ENCODE results near the gene DGCR2.
"Not testable (repeated sequence)": the region's sequence is repeated elsewhere in the genome, so short reads cannot be mapped to it uniquely, and the experiment has no call there.

DGCR2 gene

GRCh38 chr22:19084126-19084525 is 38.1 kb downstream of the DGCR2 start:
- DNase-seq (ENCODE audit: low read depth in 2 of 2, low spot score in 1 of 2), result not testable (repeated sequence)

- DNase-seq (ENCODE audit: low read depth in 2 of 2, low spot score in 1 of 2), result no peak
Observed at GRCh38 chr22:19082793-19083192, 39.4 kb downstream of the DGCR2 start.

- DNase-seq (ENCODE audit: low read depth in 2 of 2, low spot score in 1 of 2), result no peak
Observed at GRCh38 chr22:19082101-19082500, 40.1 kb downstream of the DGCR2 start.

GRCh38 chr22:19081351-19081750 is 40.9 kb downstream of the DGCR2 start:
- no peak for DNase-seq (ENCODE audit: low read depth in 2 of 2, low spot score in 1 of 2)

GRCh38 chr22:19080853-19081252 is 41.4 kb downstream of the DGCR2 start:
- DNase-seq (ENCODE audit: low read depth in 2 of 2, low spot score in 1 of 2), result no peak

- no peak for DNase-seq (ENCODE audit: low read depth in 2 of 2, low spot score in 1 of 2)
Observed at GRCh38 chr22:19079691-19080090, 42.5 kb downstream of the DGCR2 start.

GRCh38 chr22:19075404-19075803 is 46.8 kb downstream of the DGCR2 start:
- DNase-seq (ENCODE audit: low read depth in 2 of 2, low spot score in 1 of 2), result no peak

GRCh38 chr22:19072853-19073252 is 49.4 kb downstream of the DGCR2 start:
- DNase-seq (ENCODE audit: low read depth in 2 of 2, low spot score in 1 of 2), result not testable (repeated sequence)

- no peak for DNase-seq (ENCODE audit: low read depth in 2 of 2, low spot score in 1 of 2)
Observed at GRCh38 chr22:19070397-19071169, 51.6 kb downstream of the DGCR2 start.

- DNase-seq (ENCODE audit: low read depth in 2 of 2, low spot score in 1 of 2), result no peak
Observed at GRCh38 chr22:19069451-19069850, 52.8 kb downstream of the DGCR2 start.

- no peak for DNase-seq (ENCODE audit: low read depth in 2 of 2, low spot score in 1 of 2)
Observed at GRCh38 chr22:19068784-19069271, 53.4 kb downstream of the DGCR2 start.

GRCh38 chr22:19067696-19068348 is 54.4 kb downstream of the DGCR2 start:
- DNase-seq (ENCODE audit: low read depth in 2 of 2, low spot score in 1 of 2), result no peak

- no peak for DNase-seq (ENCODE audit: low read depth in 2 of 2, low spot score in 1 of 2)
Observed at GRCh38 chr22:19066531-19067271, 55.5 kb downstream of the DGCR2 start.

GRCh38 chr22:19065929-19066328 is 56.3 kb downstream of the DGCR2 start:
- no peak for DNase-seq (ENCODE audit: low read depth in 2 of 2, low spot score in 1 of 2)

GRCh38 chr22:19065298-19065859 is 56.8 kb downstream of the DGCR2 start:
- no peak for DNase-seq (ENCODE audit: low read depth in 2 of 2, low spot score in 1 of 2)

- DNase-seq (ENCODE audit: low read depth in 2 of 2, low spot score in 1 of 2), result no peak
Observed at GRCh38 chr22:19064354-19065054, 57.7 kb downstream of the DGCR2 start.

GRCh38 chr22:19063581-19064353 is 58.4 kb downstream of the DGCR2 start:
- DNase-seq (ENCODE audit: low read depth in 2 of 2, low spot score in 1 of 2), result no peak

GRCh38 chr22:19062943-19063308 is 59.3 kb downstream of the DGCR2 start:
- DNase-seq (ENCODE audit: low read depth in 2 of 2, low spot score in 1 of 2), result no peak

- no peak for DNase-seq (ENCODE audit: low read depth in 2 of 2, low spot score in 1 of 2)
Observed at GRCh38 chr22:19062139-19062942, 59.9 kb downstream of the DGCR2 start.
